HG03039 (cell line): ENCODE measurements around the gene EDNRB.
A peak's percentile ranks its signal among the peaks of the same experiment; 100 is the strongest.
"Not testable (repeated sequence)": the region's sequence is repeated elsewhere in the genome, so short reads cannot be mapped to it uniquely, and the experiment has no call there.

Experiments
- ATAC-seq: cut with Tn5 transposase; IDR thresholded peaks from one replicate; pipeline ENCODE4 v1.9.1; 2021; ENCODE audit warnings: mild to moderate bottlenecking, moderate library complexity; ENCODE audit not compliant: unreplicated experiment

Gene EDNRB

DNA sequence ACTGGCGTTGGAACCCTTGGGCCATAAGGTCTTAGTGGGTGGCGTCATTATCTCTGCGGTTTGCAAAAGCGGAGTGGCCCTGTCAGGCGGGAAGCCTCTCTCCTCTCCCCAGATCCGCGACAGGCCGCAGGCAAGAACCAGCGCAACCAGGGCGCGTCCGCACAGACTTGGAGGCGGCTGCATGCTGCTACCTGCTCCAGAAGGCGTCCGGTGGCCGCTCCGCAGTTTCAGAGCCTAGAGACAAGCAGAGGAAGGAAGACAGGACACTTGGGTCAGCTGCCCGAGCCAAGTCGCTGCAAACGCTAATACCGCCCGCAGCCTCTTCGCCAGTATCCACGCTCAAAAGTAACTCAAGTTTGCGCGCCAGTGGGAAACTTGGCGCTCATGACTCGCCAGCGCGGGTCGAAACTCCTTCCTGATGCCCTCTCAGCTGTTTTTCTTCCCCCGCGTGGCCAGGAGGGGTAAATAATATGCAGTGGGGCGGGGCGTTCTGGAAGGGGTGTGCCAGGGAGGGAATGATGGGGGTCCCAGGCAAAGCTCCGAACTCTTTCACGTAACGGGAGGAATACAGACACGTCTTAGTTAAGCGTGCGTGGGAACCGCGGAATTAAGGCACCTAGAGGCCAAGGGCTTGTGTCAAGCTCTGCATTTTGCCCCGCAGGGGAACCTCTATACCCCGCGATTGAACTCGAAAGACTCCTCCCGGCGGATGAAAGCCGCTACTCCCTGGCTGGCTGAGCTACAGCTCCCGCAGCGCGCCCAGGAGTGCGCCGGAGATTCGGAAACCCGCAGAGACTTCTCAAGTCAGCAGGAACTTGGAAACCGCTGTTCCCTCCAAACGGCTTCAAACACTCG is at the start of gene EDNRB:
TSS of gene EDNRB (minus strand) at position 441 of the 855 bp plus-strand sequence. CDS start at position 183, 258 bp downstream.
- peak; percentile 40 for ATAC-seq

DNA sequence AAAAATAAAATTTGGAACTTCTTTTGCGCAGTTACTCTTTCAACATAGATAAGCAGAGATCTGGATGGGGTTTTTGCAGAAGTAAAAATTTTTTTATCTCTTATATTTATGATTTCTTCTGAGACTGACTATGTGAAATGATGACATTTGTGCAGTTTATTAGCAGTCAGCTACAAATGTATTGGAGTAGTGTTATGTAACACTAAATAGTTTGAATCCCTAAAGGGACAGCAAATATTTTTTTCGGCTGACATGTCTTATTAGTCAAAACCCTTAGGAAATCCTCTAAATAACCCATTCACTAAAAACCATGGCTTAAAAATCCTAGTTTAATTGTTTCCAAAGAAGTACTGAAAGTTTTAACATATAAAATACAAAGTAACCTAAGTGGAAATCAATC is 48.0 kb upstream of the EDNRB start:
- ATAC-seq = no peak

DNA sequence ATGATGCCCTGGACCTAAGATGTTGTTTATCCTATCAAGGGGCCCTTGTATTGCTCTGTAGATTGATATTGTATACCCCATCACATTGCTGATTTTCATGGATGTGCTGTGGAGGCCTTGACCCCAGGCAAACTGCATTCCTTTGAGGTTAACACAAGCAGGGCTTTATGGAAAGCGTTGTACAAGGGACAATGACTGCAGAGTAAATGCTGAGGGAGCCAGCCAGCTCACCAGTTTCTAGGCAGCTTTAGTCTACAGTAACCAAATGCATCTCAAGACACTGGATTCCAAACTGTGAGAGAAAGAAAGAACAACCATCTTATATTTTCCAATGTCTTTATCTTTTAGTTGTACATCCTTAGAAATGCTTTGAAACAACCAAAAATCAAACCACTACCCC is 34.1 kb upstream of the EDNRB start:
- ATAC-seq = no peak

DNA sequence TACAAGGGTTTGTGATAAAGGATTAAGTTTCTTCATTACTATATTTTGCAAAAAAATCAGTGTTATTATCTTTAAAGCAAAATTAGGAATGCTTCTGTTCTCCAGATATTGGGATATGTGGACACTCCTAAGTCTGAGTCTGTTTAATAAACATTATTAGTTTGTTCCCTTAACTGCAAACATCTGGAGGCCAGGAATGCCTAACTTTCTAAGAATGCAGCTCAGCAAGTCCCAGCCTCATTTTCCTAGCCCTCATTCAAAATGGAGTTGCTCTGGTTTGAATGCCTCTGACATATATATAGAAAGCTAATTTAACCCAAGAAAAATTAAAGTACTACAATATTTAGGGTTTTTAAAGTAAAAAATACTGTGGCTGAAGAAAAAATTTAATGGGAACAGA is 33.6 kb upstream of the EDNRB start:
- ATAC-seq = no peak

DNA sequence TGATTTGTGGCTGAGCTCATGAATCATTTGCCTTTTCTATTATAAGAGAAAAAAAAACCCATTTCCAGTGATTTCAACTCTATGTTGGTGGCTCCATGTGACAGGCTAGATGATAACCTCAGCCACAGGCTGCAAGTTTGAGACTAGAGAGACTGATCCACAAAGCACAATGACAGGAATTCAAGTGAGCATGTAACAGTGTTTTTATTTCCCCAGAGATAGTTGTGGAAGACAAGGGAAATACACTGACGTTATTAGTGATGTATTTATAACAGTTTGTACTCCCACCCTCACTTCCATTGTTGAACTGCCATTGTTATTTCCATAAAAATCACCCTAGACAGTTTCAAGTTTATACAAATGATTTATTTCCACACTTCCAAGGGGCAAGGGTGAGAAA is 27.9 kb upstream of the EDNRB start:
- no peak for ATAC-seq

DNA sequence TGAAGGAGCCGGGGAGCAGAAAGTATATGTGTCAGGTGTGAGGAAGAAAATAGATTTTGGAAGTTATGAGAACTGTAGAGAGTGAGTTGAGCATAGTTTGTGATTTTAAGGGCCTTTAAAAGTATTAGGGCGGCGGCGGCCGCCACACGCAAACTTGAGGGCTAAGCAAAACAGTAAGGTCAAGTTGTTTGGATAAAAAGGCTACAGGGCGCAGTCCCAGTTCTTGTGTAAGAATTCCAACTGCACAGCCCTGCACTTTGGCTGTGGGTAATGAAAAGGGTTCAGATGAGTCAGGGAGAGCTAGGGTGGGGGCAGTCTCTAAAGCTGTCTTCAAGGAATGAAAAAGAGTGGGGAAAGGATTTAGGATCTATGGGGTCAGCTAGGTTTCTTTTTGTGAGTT is 16.4 kb upstream of the EDNRB start:
- not testable (repeated sequence) for ATAC-seq

DNA sequence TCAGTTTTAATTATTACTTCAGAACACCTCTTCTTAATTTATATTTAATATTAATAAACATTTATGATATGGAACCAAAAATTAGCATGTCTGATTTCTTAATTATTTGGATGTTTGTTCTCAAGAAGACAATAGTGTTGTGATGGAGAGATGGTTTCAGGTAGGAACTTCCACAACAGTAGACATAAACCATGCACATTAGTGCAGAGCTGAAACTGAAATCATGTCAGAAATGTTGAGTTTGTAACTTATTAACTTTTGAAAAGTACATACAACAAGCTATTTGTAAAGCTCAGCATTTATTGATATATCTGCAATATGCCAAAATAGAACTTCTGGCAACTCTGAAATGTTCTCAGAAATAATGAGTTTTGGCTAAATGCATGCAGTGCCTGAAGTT is 11.8 kb upstream of the EDNRB start:
- ATAC-seq = no peak

DNA sequence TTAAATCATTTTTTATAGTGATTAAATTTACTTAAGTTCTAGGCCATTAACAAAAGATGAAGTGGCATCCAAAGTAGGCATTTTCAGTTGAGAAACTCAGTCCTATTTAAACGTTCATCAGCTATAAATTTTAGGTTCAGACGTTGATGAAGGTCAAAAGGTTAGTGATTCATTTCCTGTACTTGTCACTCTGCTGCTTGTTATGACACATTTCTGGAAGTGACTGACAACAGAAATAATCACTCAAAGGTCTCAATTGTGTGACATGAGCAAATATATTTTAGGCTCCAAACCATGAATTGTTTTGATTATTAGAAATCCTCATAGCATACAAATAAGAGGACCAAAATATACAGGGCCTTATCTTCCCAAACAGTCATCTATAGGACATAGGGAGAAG is 10.3 kb upstream of the EDNRB start:
- ATAC-seq = peak; percentile 96

DNA sequence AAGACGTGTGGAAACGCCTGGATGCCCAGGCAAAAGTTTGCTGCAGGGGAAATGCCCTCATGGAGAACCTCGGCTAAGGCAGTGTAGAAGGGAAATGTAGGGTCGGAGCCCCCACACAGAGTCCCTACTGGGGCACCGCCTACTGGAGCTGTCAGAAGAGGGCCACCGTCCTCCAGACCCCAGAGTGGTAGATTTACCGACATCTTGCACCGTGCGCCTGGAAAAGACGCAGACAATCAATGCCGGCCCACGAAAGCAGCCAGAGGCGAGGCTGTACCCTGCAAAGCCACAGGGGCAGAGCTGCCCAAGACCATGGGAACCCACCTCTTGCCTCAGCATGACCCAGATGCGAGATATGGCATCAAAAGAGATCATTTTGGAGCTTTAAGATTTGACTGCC is 7.0 kb upstream of the EDNRB start:
- no peak for ATAC-seq

DNA sequence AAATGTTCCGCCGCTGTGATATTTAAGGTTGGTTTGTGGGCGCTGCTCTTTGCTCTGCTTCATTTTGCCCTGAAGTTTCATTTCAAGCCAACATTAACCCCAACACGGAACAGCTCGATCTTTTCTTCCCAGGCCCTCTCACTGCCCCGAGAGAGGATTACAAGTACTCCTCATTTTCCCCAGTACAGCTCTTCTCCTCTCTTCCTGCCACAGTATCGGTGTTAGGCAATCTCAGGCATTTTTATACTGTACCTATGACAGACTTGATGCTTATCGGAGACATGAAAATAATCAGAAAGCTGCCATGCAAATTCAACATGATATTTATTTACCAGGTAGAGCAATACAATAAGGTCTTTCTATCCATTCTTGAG is 1.3 kb upstream of the EDNRB start:
- no peak for ATAC-seq

DNA sequence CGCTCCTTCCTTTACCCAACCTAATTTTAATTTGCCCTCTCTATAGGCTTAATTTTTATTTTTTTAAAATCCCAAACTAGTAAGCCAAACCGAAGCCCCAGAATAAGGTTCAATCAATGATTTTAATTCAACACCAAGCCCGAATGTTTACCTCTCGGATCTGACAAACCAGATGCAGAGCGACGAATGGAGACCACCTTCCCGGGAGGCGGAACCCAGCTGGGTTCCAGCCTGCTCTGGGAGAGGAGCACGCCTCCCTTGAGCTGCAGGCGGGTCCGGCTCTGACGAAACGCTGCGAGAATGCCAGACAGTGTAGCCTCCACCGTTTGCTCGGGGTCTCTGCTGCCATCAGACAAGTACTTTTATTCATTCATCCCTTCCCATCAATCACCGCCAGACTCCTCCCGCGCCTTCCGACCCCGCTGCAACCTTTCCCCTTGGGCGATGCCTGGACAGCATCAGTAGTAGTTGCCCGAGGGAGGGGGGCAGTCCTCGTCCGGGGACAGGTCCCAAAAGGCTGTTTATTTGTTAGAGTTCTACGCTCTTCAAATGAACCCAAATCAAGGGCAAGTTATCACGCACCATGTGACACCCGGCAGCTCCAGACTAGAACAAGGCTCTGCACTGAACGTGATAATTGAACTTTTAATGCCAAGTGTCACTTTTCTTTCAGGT is 752 bp upstream of the EDNRB start:
- ATAC-seq = peak; percentile 28

DNA sequence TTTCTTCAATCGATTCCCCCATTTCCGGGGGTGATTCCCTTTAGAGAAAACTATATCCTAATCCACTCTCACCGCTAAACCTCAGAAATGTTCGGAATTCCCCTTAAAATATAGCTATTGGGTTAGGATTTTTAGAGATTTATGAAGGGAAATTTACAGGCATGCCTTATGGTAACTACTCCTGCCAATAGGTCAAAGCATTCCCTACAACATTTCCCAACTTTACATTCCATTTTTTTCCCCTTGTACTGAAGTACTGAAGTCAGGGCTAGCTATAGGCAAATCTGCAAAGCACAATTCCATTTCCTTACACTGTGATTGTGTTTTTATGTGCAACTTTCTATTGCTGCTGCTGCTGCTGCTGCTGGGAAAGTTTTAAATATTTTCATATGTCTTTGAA is 2.1 kb downstream of the EDNRB start:
- ATAC-seq = no peak

DNA sequence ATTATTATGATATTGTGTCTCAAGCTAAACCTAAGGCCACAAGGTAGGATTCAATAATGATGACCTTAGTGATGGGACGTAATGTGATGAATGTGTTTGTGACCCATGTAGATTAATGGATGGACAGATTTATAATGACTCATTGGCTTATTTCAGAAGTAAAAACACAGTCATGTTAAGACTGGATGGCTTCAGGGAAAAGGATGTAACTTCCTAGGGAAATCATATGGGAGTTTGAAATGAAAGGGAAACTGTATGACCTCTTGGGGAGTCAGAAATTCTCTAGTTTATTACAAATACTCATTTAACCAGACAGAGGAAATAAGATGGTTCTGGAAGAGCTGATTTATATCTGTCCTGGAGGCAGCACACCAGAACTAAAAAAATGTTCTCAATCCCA is 2.9 kb downstream of the EDNRB start:
- no peak for ATAC-seq

DNA sequence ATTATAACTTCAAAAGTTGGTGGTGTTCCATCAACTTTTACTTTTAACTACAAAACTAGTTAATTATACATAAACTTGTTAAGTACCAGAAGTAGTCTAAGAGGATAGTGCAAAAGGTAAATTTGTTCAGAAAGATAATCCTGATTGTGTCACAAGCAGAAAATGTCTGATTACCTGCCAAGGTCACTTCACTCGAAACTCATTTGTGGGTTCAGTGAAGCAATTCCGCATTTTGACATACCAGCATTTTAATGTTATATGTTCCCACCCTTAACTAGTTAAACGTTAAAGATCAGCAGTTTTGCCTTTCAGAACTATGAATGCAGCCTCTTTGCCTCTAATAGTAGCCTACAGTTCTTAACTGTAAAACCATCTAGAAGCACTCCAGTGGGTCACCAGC is 5.6 kb downstream of the EDNRB start:
- no peak for ATAC-seq

DNA sequence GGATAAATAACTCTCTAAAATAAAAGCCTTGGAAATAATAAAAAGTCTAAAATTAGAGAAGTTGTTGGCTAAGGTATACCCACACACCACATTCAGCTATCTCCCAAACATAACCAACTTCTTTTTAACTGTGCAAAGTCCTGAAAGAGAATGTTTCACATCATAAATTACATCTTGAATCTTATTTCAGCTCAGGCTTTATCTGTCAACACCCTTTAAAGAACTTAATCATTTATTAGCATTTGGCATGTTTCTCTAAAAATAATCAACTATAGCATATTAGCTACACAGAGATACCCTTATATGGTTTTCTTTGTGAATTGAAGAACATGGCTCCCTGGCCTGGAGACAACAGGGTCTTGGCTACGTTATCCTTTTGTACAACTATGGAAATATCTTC is 6.9 kb downstream of the EDNRB start:
- no peak for ATAC-seq

DNA sequence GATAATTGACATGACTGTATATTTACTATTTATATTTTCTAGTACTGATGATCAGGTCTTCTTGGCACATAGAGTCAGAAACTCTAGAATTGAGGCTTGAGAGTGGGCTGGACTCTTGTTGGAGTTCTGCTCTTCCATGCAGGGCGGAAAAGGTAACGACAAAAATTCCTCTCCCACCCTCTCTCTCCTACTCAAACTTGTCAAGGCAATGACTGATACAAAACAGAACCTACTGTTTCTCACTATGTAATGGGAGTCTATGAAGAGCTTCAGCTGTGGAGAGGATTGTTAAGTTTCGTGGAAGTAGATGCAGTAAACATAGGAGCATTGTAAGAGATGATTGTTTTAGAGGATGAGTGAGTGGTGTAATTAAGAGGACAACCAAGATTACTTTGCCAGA is 8.8 kb downstream of the EDNRB start:
- ATAC-seq = no peak

DNA sequence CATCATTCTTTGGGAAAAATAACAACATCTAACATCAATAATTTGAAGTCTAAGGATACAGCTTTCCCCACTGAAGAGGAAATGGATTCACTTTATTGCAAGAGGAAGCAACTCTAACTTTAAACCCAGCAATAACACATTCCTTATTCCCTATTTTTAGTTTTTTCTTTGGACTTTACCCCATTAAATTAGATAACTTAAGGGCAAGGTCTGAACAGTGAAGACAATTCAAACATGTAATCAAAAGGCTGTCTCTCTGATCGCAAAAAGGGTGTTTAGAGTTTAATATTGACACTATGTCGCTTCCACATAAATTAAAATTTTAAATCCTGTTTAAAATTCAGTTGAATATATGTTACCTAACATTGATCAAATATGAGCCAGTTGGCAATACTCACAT is 10.1 kb downstream of the EDNRB start:
- ATAC-seq = no peak

DNA sequence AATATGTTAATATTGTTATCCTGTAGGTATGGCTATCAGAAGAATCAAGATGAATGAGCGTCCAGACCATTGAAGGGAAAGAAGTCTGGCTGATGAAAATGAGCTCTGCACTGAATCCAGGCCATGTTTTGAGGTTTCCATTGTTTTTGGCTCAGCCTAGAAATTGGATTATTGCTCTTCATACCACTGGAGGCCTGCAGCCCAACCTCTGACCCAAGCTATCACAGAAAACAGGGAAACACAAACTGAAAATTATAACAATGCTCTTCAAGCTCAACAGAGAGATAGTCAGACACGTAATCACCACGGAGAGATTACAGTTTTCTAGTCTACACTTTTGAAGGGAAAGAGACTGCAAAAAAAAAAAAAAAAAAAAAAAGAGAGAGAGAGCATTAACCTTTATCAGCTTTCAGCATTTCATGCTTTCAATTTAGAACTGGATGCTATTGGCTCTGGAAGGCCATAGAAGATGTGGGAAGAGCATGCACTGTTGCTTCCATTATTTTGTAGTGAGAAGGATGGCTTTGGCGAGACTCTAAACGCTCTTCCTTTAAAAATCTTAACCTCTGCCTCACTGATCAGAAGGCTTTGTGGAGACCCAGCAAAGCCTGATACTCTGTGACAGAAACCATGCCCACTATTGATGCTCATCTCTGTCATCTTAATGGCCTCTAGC is 10.8 kb downstream of the EDNRB start:
- ATAC-seq = no peak

DNA sequence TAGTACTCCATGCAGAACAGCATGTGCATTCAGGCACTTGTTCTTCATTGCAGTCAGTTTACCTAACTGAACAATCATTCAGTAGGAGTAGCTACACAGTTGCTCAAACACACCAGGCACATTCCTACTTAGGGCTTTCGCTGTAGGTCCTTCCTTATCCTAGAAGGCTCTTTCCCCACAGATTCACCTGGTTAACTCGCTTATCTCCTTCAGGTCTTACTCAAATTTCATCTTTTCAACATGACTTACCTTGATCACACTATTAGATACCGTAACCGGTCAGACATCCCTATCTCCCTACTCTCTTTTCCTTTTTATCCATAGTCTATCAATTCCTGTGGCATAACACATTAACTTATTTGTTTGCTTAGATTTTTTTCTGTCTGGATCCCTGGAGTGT is 14.6 kb downstream of the EDNRB start:
- no peak for ATAC-seq

DNA sequence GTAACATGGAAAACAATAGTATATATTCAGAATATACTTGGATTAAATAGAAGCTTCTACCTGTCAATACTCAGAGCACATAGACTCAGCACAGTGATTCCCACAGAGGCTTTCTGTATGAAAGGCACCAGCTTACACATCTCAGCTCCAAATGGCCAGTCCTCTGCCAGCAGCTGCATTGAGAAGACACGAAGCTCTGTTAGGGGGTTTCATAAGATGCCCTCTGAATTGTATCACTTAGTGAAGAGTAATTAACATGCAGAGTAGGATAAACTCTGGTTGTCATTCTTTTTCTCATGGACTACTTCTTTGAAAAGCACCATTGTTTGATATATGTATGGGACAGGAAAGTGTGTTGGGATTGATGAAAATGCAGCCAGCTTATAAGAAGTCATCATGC is 15.2 kb downstream of the EDNRB start:
- no peak for ATAC-seq

DNA sequence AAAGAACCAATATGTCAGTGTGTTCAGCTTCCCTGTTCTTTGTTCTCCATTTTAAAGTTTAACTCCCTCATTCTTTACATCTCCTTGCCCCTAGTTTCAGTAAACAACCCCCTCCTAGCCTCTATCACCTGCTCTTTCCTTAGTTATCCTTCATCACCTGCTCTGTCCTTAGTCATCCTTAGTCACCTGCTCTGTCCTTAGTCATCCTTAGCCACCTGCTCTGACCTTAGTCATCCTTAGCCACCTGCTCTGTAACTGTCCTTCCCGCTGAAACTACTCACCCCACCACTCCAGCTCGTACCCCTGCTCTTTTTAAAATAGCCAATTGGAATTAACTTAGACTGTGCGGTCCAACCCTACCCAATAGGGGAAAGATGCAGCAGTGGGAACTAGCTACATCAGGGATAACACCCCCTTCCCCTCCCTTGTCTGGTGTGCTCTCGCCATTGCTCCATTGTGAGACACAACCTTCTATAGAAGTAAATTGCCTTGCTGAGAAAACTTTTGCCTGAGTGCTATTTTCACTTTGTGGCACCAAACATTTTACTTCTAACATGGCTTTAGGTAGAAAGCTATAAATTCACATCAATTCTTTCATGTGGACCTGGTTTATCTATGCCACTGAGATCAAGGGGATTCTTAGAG is 16.2 kb downstream of the EDNRB start:
- ATAC-seq = no peak

DNA sequence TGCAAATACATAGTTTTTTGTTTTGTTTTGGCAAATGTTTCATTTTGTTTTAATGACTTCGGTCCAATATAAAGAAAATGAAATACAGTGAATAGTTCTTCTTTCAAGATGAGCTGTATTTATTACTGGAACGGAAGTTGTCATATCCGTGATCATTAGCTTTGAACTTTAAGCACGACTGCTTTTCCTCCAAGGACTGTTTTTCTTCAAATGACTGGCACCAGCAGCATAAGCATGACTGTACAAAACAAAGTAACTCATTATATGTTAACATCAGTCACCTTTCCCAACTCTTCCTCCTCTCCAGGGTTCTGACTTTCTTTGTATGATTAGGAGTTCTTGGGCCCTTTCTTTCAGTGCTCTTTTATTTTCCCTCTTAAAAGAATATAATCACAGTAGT is 20.5 kb downstream of the EDNRB start:
- ATAC-seq = peak; percentile 98
